Stimulated activated CD8-positive, alpha-beta memory T cell treated with anti-CD3 and anti-CD28 coated beads, Interleukin-15, amount 100 ng/mL, for 1 hour (primary cell): ENCODE data around the gene SEMA5B.

Experiments
- DNase-seq: peaks from one replicate; pipeline ENCODE4 v3.0.0-alpha.2; 2020; ENCODE audit warnings: low read depth

Gene SEMA5B

DNA sequence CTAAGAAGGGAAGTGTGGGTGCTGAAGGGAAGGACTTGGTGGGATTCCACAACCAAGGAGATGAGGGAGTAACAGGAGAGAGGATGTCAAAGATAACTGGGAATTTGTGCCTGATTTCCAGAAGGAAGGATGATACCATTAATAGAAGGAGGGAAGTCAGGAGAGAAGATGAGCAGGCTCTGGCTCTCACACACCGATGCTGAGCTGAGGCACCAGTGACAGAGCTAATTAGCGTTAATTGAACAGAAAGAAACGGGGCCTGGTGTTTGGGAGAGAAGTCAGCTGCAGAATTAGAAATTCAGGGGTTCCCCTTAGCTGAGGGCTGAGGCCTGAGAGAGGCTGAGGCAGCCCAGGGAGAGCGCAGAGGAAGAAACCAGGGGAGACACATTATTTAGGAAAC lies 27.4 kb upstream of the SEMA5B start:
- no peak for DNase-seq

DNA sequence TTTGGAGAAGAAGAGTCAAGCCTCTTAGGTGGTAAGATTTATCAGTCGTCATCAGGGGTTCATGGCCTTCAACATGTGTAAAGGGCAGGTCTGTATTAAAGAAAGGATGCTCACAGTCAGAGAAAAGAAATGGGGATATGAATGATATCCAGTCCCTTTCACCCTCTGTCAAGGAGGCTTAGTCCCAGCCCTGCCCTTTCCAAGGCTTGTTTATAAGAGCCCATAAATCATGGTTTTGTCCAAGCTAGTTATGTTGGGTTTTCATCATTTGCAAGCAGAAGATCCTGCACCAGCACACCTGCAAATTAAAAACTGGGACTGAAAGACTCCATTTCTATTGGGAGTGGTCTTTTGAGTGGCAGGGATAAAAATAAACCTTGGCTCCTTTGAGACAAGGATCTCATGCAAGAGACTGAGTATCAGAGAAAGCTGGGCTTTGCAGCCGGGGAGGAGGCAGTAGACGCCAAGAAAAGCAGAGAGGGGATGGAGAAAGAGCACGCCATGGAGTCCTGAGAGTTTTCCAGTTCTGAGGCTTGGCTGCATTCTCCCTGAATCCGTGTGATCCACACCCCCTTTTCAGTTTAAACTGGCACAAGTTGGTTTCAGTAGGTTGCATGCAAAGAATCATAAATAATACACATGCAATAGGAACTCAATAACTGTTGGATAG lies 26.7 kb upstream of the SEMA5B start:
- no peak for DNase-seq

DNA sequence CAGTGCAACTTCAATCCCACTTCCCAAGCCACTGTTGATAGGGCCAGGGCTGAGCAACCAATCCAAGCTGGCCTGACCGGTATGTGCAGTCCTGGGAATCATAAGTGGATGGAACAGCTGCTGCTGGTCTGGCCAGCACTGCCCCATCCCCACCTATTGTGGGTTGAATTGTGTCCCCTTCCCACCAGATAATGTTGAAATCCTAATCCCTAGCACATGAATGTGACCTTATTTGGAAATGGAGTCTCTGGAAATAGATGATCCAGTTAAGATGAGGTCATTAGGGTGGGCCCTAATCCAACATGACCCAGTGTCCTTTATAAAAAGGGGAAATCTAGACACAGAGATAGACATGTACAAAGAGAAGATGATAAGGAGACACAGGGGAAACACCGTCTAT lies 25.5 kb upstream of the SEMA5B start:
- no peak for DNase-seq

GRCh38 chr3:123050666-123051065 lies 23.1 kb upstream of the SEMA5B start:
- no peak for DNase-seq

- DNase-seq = no peak
Observed at GRCh38 chr3:123048480-123049237, 21.1 kb upstream of the SEMA5B start.

GRCh38 chr3:123047062-123047319 lies 19.4 kb upstream of the SEMA5B start:
- no peak for DNase-seq

DNA sequence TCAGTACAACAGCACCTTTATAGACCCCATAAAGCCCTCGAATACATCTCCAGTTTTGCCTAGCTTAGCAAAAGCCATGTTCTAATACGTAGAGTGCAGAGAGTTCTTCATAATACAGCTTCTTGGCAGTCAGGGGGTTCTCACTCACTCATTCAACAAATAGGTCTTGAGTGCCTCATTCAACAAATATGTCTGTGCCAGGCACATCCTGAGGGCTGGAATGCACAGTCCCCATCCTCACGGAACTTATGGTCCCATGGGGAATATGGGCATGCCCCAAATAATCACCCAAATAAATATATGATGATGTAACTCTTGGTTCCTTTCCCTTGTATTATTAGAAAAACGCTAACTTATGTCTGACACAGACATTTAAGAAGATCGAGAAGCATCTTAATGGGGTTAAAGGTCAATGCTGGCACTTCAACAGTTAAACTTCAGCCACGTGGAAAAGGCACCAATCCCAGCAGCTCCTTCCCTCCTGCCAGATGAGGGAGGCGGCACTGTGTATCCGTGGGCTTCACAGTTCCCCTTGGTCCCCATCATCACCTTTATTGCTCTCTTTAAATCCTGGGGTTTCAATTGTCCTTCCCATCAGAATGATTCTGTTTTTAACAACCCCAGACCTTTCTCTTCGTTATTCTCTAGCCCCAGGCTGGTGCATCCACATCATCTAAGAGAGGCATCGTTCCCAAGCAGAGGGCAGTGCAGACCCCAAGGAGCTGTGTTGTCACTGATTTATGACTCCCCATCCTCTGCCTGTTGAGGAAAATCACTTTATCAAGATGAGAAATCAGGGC lies 18.9 kb upstream of the SEMA5B start:
- no peak for DNase-seq

- DNase-seq = no peak
Observed at GRCh38 chr3:123044981-123045763, 17.6 kb upstream of the SEMA5B start.

DNA sequence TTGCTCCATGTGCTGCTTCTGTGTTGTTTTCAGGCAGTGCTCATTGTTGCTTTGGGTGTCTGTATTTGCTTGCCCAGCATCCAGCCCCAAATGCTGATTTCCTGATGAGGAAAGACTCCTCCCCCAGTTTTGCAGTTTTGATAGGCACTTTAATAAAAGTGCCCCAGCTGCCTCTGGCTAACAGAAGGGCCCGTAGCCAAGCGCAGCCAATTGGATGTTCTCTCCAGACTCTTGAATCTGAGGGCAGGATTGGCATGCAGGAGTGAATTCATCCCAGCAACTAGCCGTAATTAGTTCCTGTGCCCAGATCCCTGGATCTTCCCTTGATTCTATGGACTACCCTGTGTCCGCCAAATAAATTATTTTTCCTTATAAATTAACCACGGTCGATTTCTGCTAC lies 14.8 kb upstream of the SEMA5B start:
- DNase-seq = no peak

DNA sequence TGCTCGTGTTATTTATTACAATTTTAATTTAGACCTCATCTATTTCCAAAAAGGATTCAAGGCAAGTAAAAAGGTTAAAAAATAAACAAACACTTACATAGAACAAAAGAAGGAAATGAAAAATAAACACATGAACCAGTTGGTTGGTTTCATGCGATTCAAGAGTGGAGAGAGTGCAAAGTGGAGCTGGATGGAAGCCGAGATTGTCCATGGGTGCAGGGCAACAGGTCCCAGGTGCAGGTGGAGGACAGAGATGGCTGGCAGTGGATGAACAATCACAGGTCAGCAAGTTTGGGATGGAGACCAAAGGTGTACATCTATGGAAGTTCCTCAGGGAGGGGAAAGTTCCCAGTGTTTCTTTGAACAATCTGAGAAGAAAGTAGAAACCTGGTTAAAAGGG lies 11.6 kb upstream of the SEMA5B start:
- no peak for DNase-seq

DNA sequence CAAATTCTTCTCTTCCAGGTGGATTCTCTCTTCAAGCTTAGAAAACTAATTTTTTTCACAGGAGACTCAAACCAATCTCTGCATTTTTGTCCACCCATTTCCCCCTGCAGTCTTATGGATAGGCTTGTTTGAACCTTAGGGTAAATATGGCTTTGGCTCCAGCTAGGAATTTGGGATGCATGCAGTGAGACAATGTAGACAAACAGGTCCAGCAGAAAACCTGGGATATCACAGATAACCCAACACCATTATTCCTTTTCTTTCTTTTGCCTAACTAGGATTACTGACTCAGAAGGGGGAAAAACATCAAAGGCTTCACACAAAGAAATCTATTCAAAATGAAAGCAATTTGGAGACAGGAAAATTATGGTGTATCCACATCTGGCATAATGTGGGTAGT lies 11.2 kb upstream of the SEMA5B start:
- DNase-seq = no peak

DNA sequence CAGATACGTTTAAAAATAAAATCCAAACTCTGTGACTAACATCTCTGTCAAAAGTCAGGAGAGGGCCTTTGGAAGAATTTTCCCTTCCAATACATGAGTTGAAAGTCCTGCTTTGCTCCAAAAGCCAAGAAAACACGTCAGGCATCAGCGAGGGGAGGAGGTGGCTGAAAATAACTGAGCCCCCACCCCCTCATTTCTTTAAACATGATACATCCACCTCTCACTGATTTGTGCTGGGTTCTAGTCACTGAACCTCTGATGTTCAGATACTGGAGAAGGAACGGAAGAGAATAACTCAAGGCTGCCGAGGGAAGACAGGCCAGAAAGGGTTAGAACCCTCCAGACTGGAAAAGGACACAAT lies 9.4 kb upstream of the SEMA5B start:
- no peak for DNase-seq

DNA sequence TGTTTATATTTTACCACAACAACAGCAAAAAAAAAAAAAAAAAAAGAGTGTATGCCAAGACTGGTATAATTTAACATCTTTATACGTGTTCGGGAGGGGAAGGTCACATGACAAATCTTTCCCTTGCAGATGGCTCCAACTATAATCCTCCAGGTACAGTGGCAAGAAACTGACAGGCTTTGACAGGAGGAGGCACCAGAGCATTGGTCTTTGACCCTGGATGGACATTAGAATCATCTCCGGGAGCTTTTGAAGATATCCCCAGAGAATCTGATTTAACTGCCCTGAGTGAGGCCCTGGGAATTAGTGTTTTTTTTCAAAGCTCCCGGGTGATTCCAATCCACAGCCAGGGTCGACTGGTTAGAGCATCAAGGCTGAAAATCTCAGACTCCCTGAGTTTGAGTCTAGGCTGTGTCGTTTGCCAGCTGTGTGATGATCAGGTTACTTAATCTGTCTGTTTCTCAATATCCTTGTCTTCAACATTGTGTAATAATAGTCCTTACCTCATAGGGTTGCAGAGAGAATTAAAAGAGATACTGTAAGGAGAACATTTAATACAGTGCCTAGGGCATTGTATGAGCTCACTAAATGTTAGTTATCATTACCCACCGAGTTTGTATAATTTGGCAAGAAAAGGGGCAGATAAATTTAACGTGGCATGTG lies 8.9 kb upstream of the SEMA5B start:
- DNase-seq = no peak

GRCh38 chr3:123034996-123035395 lies 7.4 kb upstream of the SEMA5B start:
- DNase-seq = no peak

GRCh38 chr3:123034120-123034519 lies 6.6 kb upstream of the SEMA5B start:
- DNase-seq = no peak

GRCh38 chr3:123032057-123032456 lies 4.5 kb upstream of the SEMA5B start:
- DNase-seq = no peak

- no peak for DNase-seq
Observed at GRCh38 chr3:123031051-123031450, 3.5 kb upstream of the SEMA5B start.

DNA sequence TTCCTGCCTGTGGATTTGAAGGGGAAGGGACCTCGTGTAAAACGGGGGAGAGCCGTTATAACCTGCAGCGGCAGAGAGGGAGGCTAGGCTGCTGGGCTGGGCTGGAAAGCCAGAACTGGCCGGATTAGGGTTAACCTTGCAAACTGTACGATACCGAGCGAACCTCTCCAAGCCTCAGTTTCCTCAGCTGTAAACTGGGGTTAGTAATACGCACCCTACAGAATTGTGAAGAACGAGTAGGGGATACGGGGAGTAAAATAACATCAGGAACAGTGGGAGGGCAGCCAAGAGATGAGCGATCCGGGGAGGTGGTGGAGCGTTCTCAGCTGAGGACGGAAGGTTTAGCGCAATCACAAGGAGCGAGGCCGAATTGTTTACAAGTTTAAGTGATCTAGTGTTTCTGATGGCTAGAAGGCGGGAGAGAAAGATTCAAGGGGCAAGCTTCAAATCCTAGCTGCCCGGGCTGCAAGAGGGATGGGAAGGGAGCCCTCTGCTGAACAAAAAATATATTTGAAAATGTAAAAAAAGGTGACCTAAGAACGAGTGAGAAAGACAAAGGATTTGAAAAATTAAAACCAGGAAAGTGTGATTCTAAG lies 768 bp upstream of the SEMA5B start:
- DNase-seq = no peak

DNA sequence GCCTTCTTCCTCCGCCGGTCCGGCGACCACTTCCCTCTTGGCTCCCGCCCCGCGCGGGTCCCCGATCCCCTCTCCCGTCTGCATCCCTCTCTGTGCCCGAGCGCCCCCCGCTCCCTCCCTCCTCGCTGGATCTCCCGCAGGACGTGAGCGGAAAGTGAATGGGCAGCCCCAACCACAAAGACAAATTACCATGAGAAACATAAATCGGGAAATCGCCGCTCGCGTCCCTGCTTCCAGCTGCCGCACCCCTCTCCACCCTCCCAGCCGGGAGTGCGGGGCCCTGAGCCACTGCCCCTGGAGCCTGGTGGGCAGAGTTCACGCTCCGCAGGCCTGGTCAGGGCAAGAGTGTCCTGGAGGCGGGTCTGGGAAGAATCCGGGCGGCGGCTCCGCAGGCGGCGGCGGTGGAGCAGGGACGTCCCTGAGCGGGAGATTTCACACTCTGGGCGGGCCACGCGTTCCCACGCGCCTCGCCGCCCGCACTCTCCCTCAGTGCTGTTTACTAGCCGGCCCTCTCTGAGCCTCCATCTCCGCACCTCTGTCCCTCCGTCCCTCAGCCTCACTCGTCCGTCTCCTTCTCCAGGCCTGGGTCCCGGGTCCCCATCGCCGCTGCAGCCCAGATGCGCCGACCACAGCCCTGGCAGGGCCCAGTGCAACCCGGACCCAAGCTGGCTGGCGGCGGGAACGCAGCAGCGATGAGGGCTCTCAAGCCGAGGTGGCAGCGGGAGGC lies 835 bp downstream of the SEMA5B start:
- DNase-seq = no peak

DNA sequence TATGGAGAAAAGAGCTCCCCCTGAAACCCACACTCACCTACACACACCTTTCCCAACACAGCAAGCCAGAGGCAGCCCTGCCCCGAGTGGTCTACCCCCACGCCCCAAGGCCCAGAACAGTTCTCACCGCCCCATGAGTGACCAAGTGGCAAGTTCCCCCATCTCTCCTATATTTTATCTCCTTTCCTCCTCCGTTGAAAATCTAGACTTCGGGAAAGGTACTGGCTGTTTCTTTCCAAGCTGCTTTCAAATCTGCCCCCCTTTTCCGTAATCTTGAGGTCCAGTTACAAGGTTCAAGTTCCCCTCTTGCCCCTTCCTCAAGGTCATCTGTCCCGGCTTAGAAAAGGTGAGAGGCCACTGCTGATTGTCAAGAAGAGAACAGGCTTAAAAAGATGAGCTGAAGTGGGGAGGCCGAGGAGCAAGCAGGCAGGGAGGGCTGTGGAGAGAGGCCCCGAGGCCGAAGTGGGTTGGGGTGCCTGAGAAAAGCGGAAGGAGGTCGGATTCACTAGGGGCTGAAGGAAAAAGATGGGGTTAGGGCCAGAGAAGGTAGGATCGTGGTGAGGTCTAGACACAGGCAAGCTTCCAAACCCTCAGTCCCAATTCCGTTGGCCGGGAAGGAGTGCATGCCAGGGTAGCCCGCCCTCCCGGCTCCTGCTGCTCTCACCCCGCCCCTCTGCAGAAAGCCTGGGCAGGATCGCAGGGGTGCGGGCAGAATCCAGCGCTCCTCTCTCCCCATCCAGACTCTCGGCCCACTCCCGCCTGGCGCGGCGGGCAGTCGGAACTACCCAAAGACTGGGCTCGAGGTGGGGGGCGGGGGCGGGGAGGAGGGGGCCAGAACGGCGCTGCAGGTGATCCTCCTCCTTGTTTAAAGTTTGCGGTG lies 1.7 kb downstream of the SEMA5B start:
- DNase-seq = no peak
